HL-60 (cell line): ENCODE data around the gene HPSE2.

ENCODE experiments used
- DNase-seq, 2 experiments: peaks; one replicate each; pipeline ENCODE4 v3.0.0-alpha.2; 2010 to 2020; ENCODE audit warnings: low read depth in 1 of 2, low spot score in 1 of 2
- H3K27ac ChIP-seq: fragments of 250-450 bp; sonication (Bioruptor Pico); replicated peaks from 2 replicates; pipeline ENCODE4 v1.5.1; 2020; ENCODE audit warnings: mild to moderate bottlenecking, moderate library complexity
- H3K27me3 ChIP-seq: fragments of 250-450 bp; sonication (Bioruptor Pico); 2 replicates; pipeline ENCODE4 v1.5.1; 2021; ENCODE audit warnings: mild to moderate bottlenecking, moderate library complexity; ENCODE audit not compliant: insufficient read depth, poor library complexity, severe bottlenecking
- H3K4me3 ChIP-seq: replicated peaks from 2 replicates; pipeline ENCODE4 v1.5.1; 2011; ENCODE audit warnings: mild to moderate bottlenecking, control low read depth, low read length; ENCODE audit not compliant: insufficient read depth
- GABPA ChIP-seq: IDR thresholded peaks from 2 replicates; pipeline ENCODE4 v1.6.1; 2012; ENCODE audit warnings: low read depth
- POLR2AphosphoS5 ChIP-seq: IDR thresholded peaks from 2 replicates; pipeline ENCODE4 v1.6.1; 2012; ENCODE audit warnings: low read depth
- SPI1 ChIP-seq: IDR thresholded peaks from 2 replicates; pipeline ENCODE4 v1.6.1; 2012; ENCODE audit warnings: low read depth, mild to moderate bottlenecking, borderline replicate concordance
- TF ChIP-seq, protein P1 (sequence below): IDR thresholded peaks from one replicate; pipeline ENCODE4 v1.5.1; 2011; ENCODE audit warnings: low read length, control low read depth, inconsistent platforms; ENCODE audit not compliant: insufficient read depth
- TF ChIP-seq, protein P2 (sequence below): IDR thresholded peaks from 2 replicates; pipeline ENCODE4 v1.6.1; 2012; ENCODE audit warnings: low read depth; ENCODE audit not compliant: insufficient replicate concordance

Gene HPSE2

DNA sequence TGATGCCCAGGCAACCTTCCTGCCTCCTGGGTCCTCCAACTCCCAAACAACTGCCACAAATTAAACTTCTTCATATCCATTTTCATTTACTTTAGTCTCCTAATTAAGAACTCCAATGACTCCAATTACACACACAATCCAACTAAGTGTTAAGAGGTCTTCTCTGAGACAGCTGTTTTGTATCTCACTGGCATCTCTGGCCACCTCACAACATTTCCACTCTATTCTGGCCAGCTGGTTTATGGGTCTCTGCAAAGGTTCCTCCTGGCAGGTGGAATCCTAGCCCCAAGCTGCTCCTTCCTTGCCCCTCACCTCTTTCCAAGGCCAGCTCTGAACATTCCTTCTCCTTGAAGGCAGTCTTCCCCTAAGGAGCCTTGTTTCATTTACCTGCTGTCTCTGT, 665.8 kb downstream of the HPSE2 start:
- Histone ChIP-seq H3K27me3 (peaks cover 3% of the 10 kb centered on the region), H3K27ac (no peak overlapping the region), H3K4me3 (no peak overlapping the region)
- TF ChIP-seq, protein P1, sequence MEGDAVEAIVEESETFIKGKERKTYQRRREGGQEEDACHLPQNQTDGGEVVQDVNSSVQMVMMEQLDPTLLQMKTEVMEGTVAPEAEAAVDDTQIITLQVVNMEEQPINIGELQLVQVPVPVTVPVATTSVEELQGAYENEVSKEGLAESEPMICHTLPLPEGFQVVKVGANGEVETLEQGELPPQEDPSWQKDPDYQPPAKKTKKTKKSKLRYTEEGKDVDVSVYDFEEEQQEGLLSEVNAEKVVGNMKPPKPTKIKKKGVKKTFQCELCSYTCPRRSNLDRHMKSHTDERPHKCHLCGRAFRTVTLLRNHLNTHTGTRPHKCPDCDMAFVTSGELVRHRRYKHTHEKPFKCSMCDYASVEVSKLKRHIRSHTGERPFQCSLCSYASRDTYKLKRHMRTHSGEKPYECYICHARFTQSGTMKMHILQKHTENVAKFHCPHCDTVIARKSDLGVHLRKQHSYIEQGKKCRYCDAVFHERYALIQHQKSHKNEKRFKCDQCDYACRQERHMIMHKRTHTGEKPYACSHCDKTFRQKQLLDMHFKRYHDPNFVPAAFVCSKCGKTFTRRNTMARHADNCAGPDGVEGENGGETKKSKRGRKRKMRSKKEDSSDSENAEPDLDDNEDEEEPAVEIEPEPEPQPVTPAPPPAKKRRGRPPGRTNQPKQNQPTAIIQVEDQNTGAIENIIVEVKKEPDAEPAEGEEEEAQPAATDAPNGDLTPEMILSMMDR = no peak
- no peak for TF ChIP-seq POLR2AphosphoS5
- TF ChIP-seq, protein P2, sequence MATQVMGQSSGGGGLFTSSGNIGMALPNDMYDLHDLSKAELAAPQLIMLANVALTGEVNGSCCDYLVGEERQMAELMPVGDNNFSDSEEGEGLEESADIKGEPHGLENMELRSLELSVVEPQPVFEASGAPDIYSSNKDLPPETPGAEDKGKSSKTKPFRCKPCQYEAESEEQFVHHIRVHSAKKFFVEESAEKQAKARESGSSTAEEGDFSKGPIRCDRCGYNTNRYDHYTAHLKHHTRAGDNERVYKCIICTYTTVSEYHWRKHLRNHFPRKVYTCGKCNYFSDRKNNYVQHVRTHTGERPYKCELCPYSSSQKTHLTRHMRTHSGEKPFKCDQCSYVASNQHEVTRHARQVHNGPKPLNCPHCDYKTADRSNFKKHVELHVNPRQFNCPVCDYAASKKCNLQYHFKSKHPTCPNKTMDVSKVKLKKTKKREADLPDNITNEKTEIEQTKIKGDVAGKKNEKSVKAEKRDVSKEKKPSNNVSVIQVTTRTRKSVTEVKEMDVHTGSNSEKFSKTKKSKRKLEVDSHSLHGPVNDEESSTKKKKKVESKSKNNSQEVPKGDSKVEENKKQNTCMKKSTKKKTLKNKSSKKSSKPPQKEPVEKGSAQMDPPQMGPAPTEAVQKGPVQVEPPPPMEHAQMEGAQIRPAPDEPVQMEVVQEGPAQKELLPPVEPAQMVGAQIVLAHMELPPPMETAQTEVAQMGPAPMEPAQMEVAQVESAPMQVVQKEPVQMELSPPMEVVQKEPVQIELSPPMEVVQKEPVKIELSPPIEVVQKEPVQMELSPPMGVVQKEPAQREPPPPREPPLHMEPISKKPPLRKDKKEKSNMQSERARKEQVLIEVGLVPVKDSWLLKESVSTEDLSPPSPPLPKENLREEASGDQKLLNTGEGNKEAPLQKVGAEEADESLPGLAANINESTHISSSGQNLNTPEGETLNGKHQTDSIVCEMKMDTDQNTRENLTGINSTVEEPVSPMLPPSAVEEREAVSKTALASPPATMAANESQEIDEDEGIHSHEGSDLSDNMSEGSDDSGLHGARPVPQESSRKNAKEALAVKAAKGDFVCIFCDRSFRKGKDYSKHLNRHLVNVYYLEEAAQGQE = no peak
- TF ChIP-seq SPI1 = no peak
- TF ChIP-seq GABPA = no peak
- no peak for DNase-seq

DNA sequence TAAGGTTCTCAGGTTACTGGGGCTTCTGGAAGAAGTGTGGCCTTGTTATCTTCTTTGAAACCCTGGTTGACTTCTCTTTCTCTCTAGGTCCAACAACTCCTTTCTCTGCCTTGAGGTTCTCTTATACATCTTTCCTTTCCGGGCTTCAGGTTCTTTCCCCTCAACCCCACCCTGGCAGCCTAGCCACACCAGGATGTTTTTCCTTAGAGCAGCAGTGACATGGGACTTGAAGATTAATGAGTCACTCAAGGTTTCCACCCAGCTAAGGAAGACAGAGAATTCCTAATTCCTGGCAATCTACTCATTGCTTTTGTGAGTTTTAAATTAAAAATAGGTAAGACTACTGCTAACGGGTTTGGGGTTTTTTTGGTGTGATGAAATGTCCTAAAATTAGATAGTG, 667.1 kb downstream of the HPSE2 start:
- no peak for DNase-seq
- no peak overlapping the region for H3K4me3 ChIP-seq
- TF ChIP-seq POLR2AphosphoS5 (no peak), SPI1 (no peak), GABPA (no peak)
- TF ChIP-seq, protein P1 = no peak
- TF ChIP-seq, protein P2 = no peak
- no peak overlapping the region for H3K27ac ChIP-seq
- peaks cover 3% of the 10 kb centered on the region for H3K27me3 ChIP-seq

DNA sequence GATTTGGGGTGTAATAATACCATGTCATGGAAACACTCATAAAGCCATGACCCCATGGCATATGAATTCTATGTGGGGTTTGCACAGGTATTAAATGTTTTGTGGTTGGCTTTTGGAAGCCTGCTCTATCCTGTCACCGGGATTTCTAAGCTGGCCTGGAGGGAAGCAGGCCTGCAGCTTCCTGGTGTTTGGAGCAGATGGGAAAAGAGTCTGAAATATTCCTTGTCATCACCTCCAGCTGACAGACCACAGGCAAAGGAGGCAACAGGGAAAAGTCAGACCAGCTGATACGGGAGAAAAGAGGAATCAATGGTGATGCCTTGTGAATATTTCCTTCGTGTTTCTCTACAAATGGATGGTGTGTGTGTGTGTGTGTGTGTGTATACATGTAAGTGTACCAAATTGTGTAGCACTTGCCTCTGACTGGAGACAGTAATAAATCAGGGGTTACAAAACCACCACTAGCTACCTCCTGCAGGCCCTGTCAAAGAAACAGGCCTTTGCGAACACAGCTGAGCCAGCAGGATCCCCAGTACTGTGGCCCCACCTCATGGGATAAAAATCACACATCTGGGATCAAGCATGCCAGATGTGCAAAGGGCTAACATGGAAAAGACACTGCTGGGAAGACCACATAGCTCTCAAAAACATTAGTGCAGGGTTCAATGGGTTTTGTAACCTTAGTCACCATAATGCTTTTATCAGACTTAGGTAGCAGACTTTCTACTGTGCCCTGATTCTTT, 668.1 kb downstream of the HPSE2 start:
- DNase-seq = no peak
- Histone ChIP-seq H3K27me3 (peaks cover 3% of the 10 kb centered on the region), H3K4me3 (no peak overlapping the region), H3K27ac (no peak overlapping the region)
- no peak for TF ChIP-seq SPI1
- TF ChIP-seq, protein P1 = no peak
- no peak for TF ChIP-seq POLR2AphosphoS5
- TF ChIP-seq, protein P2 = no peak
- TF ChIP-seq GABPA = no peak
